ENCODE measurements around the gene FKBP5.

GRCh38 chr6:35633579-35634089, 55.1 kb downstream of the FKBP5 start:
- TF ChIP-seq POLR2A (IDR thresholded peaks at IDR 0.05; ENCODE audit: low read length), result no peak
- no peak for TF ChIP-seq GATA1 (IDR thresholded peaks at IDR 0.05; ENCODE audit: low read depth, low read length)
